Neural cell (in vitro differentiated cells): ENCODE data around the gene PRM2. TPM values are rescaled to one million over a fixed set of nuclear protein-coding genes. Genes with fewer than 3 reads are reported as not detected.

Source experiments
- H2AFZ ChIP-seq: fragments of 200-600, 300-800 bp; sonication (generic), shearing (Covaris generic); 2 replicates; pipeline ENCODE4 v1.6.0; 2014; ENCODE audit warnings: low read depth, mild to moderate bottlenecking, antibody characterized with exemption, low read length, moderate library complexity
- H3F3A ChIP-seq: fragments of 200-600 bp; shearing (Covaris generic); 2 replicates; pipeline ENCODE4 v1.6.1; 2016; ENCODE audit warnings: mild to moderate bottlenecking, moderate library complexity, mixed read lengths, antibody characterized with exemption, low read length; ENCODE audit not compliant: insufficient read depth, poor library complexity, severe bottlenecking
- H3K27ac ChIP-seq: fragments of 200-600, 300-800 bp; sonication (generic), shearing (Covaris generic); 2 replicates; pipeline ENCODE4 v1.5.1; 2014; ENCODE audit warnings: mild to moderate bottlenecking, low read length, moderate library complexity
- H3K27me3 ChIP-seq: fragments of 300-800, 200-600 bp; sonication (generic), shearing (Covaris generic); 2 replicates; pipeline ENCODE4 v1.6.0; 2014; ENCODE audit warnings: mild to moderate bottlenecking, low read depth, low read length, moderate library complexity; ENCODE audit not compliant: insufficient read depth
- H3K36me3 ChIP-seq: fragments of 300-800, 200-600 bp; sonication (generic), shearing (Covaris generic); 2 replicates; pipeline ENCODE4 v1.5.1; 2014; ENCODE audit warnings: mild to moderate bottlenecking, antibody characterized with exemption, low read length, moderate library complexity; ENCODE audit not compliant: insufficient read depth
- H3K4me2 ChIP-seq: fragments of 300-800, 200-600 bp; sonication (generic), shearing (Covaris generic); 2 replicates; pipeline ENCODE4 v1.6.0; 2014; ENCODE audit warnings: mild to moderate bottlenecking, low read length
- H3K4me3 ChIP-seq: fragments of 300-800, 200-600 bp; sonication (generic), shearing (Covaris generic); 2 replicates; pipeline ENCODE4 v1.5.1; 2014; ENCODE audit warnings: mild to moderate bottlenecking, low read length, moderate library complexity
- H3K79me2 ChIP-seq: fragments of 200-600 bp; shearing (Covaris generic); replicated peaks from 2 replicates; pipeline ENCODE4 v1.6.0; 2014; ENCODE audit warnings: mild to moderate bottlenecking, low read length, moderate library complexity; ENCODE audit not compliant: insufficient read depth
- H3K9ac ChIP-seq: fragments of 300-800, 200-600 bp; sonication (generic), shearing (Covaris generic); 2 replicates; pipeline ENCODE4 v1.6.1; 2016; ENCODE audit warnings: mild to moderate bottlenecking, low read length, mixed read lengths
- H3K9me2 ChIP-seq: fragments of 200-600 bp; shearing (Covaris generic); 2 replicates; pipeline ENCODE4 v1.6.1; 2016; ENCODE audit warnings: mild to moderate bottlenecking, low read length, mixed read lengths; ENCODE audit not compliant: insufficient read depth
- H3K9me3 ChIP-seq: fragments of 200-600, 300-800 bp; sonication (generic), shearing (Covaris generic); 2 replicates; pipeline ENCODE4 v1.6.1; 2016; ENCODE audit warnings: mild to moderate bottlenecking, mixed run types, low read length, moderate library complexity, mixed read lengths
- H4K20me1 ChIP-seq: fragments of 200-600 bp; shearing (Covaris generic); 2 replicates; pipeline ENCODE4 v1.6.1; 2016; ENCODE audit warnings: mild to moderate bottlenecking, mixed run types; ENCODE audit not compliant: insufficient read depth
- CTCF ChIP-seq: fragments of 450-650 bp; IDR thresholded peaks from 2 replicates; pipeline ENCODE4 v1.5.1; 2014; ENCODE audit warnings: antibody characterized with exemption, mild to moderate bottlenecking, moderate library complexity; ENCODE audit not compliant: poor library complexity, severe bottlenecking
- EP300 ChIP-seq: fragments of 450-650 bp; conservative IDR thresholded peaks from 2 replicates; pipeline ENCODE4 v1.6.1; 2014; ENCODE audit warnings: antibody characterized with exemption, mild to moderate bottlenecking, moderate library complexity; ENCODE audit not compliant: poor library complexity, severe bottlenecking
- EZH2 ChIP-seq: fragments of 200-600, 300-800 bp; shearing (Covaris generic), sonication (generic); IDR thresholded peaks from 2 replicates; pipeline ENCODE4 v1.6.1; 2014; ENCODE audit warnings: antibody characterized with exemption, low read length, borderline replicate concordance, mild to moderate bottlenecking; ENCODE audit not compliant: insufficient read depth, poor library complexity, severe bottlenecking
- MXI1 ChIP-seq: fragments of 450-650 bp; conservative IDR thresholded peaks from 2 replicates; pipeline ENCODE4 v1.6.1; 2014; ENCODE audit warnings: antibody characterized with exemption, mild to moderate bottlenecking; ENCODE audit not compliant: poor library complexity, severe bottlenecking
- POLR2AphosphoS5 ChIP-seq: IDR thresholded peaks from 2 replicates; pipeline ENCODE4 v1.6.1; 2012
- RAD21 ChIP-seq: fragments of 450-650 bp; conservative IDR thresholded peaks from 2 replicates; pipeline ENCODE4 v1.6.1; 2014; ENCODE audit warnings: antibody characterized with exemption, mild to moderate bottlenecking, moderate library complexity
- SMC3 ChIP-seq: fragments of 450-650 bp; conservative IDR thresholded peaks from 2 replicates; pipeline ENCODE4 v1.6.1; 2014; ENCODE audit warnings: antibody characterized with exemption, mild to moderate bottlenecking, moderate library complexity; ENCODE audit not compliant: poor library complexity
- TAF1 ChIP-seq: IDR thresholded peaks from 2 replicates; pipeline ENCODE4 v1.6.1; 2012; ENCODE audit warnings: low read depth
- polyA plus RNA-seq: library from polyadenylated mRNA; depleted of rRNA; stranded (reverse); fragments of >200 nt; gene quantifications from 2 replicates; pipeline ENCODE4 v1.2.3, GENCODE V29; 2014
- TF ChIP-seq, protein P1 (sequence below): IDR thresholded peaks from 2 replicates; pipeline ENCODE4 v1.6.1; 2012; ENCODE audit warnings: borderline replicate concordance

Gene PRM2
- polyA plus RNA-seq, 1 donor from 2014 or later = not detected

- TF ChIP-seq SMC3 = no peak
- Histone ChIP-seq H3F3A (no peaks in the 10 kb centered on the region), H3K27me3 (no peaks in the 10 kb centered on the region), H3K9ac (no peak overlapping the region), H3K9me3 (no peaks in the 10 kb centered on the region), H2AFZ (no peak overlapping the region), H3K4me2 (no peak overlapping the region), H3K4me3 (no peak overlapping the region), H3K79me2 (no peaks in the 10 kb centered on the region), H3K36me3 (no peaks in the 10 kb centered on the region), H3K9me2 (no peaks in the 10 kb centered on the region), H4K20me1 (no peaks in the 10 kb centered on the region), H3K27ac (no peak overlapping the region)
These were observed 40.2 kb upstream of the PRM2 start for GRCh38 chr16:11316331-11317015.

- Histone ChIP-seq H3K9me2 (no peaks in the 10 kb centered on the region), H3K4me2 (no peak overlapping the region), H3K79me2 (no peaks in the 10 kb centered on the region), H2AFZ (no peak overlapping the region), H3K9me3 (no peaks in the 10 kb centered on the region), H3K27me3 (no peaks in the 10 kb centered on the region), H3F3A (no peaks in the 10 kb centered on the region), H3K36me3 (no peaks in the 10 kb centered on the region), H4K20me1 (no peaks in the 10 kb centered on the region), H3K9ac (no peak overlapping the region), H3K4me3 (no peak overlapping the region), H3K27ac (no peak overlapping the region)
- no peak for TF ChIP-seq EP300
These were observed 39.2 kb upstream of the PRM2 start for GRCh38 chr16:11315510-11315909.

GRCh38 chr16:11314309-11314894 is 38.1 kb upstream of the PRM2 start:
- Histone ChIP-seq H3K9ac (no peak overlapping the region), H3K79me2 (no peaks in the 10 kb centered on the region), H3K27ac (no peak overlapping the region), H3K9me3 (no peaks in the 10 kb centered on the region), H3K4me2 (no peak overlapping the region), H3K36me3 (no peaks in the 10 kb centered on the region), H3K9me2 (no peaks in the 10 kb centered on the region), H2AFZ (no peak overlapping the region), H3F3A (no peaks in the 10 kb centered on the region), H3K27me3 (no peaks in the 10 kb centered on the region), H3K4me3 (no peak overlapping the region), H4K20me1 (no peaks in the 10 kb centered on the region)
- TF ChIP-seq, protein P1, sequence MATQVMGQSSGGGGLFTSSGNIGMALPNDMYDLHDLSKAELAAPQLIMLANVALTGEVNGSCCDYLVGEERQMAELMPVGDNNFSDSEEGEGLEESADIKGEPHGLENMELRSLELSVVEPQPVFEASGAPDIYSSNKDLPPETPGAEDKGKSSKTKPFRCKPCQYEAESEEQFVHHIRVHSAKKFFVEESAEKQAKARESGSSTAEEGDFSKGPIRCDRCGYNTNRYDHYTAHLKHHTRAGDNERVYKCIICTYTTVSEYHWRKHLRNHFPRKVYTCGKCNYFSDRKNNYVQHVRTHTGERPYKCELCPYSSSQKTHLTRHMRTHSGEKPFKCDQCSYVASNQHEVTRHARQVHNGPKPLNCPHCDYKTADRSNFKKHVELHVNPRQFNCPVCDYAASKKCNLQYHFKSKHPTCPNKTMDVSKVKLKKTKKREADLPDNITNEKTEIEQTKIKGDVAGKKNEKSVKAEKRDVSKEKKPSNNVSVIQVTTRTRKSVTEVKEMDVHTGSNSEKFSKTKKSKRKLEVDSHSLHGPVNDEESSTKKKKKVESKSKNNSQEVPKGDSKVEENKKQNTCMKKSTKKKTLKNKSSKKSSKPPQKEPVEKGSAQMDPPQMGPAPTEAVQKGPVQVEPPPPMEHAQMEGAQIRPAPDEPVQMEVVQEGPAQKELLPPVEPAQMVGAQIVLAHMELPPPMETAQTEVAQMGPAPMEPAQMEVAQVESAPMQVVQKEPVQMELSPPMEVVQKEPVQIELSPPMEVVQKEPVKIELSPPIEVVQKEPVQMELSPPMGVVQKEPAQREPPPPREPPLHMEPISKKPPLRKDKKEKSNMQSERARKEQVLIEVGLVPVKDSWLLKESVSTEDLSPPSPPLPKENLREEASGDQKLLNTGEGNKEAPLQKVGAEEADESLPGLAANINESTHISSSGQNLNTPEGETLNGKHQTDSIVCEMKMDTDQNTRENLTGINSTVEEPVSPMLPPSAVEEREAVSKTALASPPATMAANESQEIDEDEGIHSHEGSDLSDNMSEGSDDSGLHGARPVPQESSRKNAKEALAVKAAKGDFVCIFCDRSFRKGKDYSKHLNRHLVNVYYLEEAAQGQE = no peak
- no peak for TF ChIP-seq SMC3
- TF ChIP-seq TAF1 = no peak
- TF ChIP-seq EZH2 = no peak
- TF ChIP-seq POLR2AphosphoS5 = no peak
- TF ChIP-seq MXI1 = no peak
- TF ChIP-seq CTCF = no peak
- no peak for TF ChIP-seq EP300
- TF ChIP-seq RAD21 = no peak
